ENCODE measurements around the gene SAMD13. TPM values are rescaled to one million over a fixed set of nuclear protein-coding genes. Genes with fewer than 3 reads are reported as not detected.

Gene SAMD13
- total and polyA plus RNA-seq, 2 of the 8 experiments (the other 6 are each of a cell fraction or from before 2014, with no cell fraction given): 0.86 to 2.3 TPM

GRCh38 chr1:84259989-84260388 is 41.5 kb upstream of the SAMD13 start:
- H4K8ac ChIP-seq (ENCODE audit: extremely low read depth, insufficient read depth, low read length): no peak overlapping the region
- H3K14ac ChIP-seq (ENCODE audit: insufficient read length): no peak overlapping the region
- no peak overlapping the region for H2AK5ac ChIP-seq (ENCODE audit: low read depth, low read length)
- no peak overlapping the region for H4K91ac ChIP-seq (replicated peaks; ENCODE audit: insufficient read length, low read length)
- FAIRE-seq (no peak), DNase-seq (ENCODE audit: low read depth in 1 of 2, low spot score in 2 of 2) (no peak)
- H2BK5ac ChIP-seq (ENCODE audit: low read depth, low read length): no peak overlapping the region
- H3K9ac ChIP-seq (replicated peaks in 1 of 4; ENCODE audit: extremely low read depth in 1 of 4, low read depth in 3 of 4, low read length in 3 of 4): no peak overlapping the region
- no peak overlapping the region for H2BK12ac ChIP-seq (ENCODE audit: low read depth, low read length)
- no peak overlapping the region for H3K4me3 ChIP-seq (ENCODE audit: extremely low read depth in 1 of 4, insufficient read depth in 2 of 4, low read depth in 3 of 4, low read length in 4 of 4)
- H3K18ac ChIP-seq (ENCODE audit: extremely low read depth, low read length): no peak overlapping the region
- no peak overlapping the region for H2BK20ac ChIP-seq (ENCODE audit: low read length)
- no peaks in the 10 kb centered on the region for H3K79me2 ChIP-seq (ENCODE audit: control insufficient read depth in 1 of 2, insufficient read depth in 2 of 2, low read length in 2 of 2)
- H3K36me3 ChIP-seq (ENCODE audit: control insufficient read depth in 2 of 4, insufficient read depth in 4 of 4, low read length in 3 of 4): no peaks in the 10 kb centered on the region
- H3K27me3 ChIP-seq (replicated peaks in 1 of 4; ENCODE audit: control insufficient read depth in 3 of 4, extremely low read depth in 1 of 4, insufficient read depth in 3 of 4, low read length in 3 of 4): no peaks in the 10 kb centered on the region
- H2BK15ac ChIP-seq (ENCODE audit: low read length): no peak overlapping the region
- H3K56ac ChIP-seq (replicated peaks; ENCODE audit: insufficient read length, low read depth, low read length): no peak overlapping the region
- H2BK120ac ChIP-seq (replicated peaks; ENCODE audit: low read depth, low read length): no peak overlapping the region
- ChIA-PET CTCF (ENCODE audit: partially characterized antibody) (interaction anchor here (0.5 to 0.8 kb wide), 3 partner anchors 25 to 347 kb away, joined by 3 read pairs; no protein-coding TSS in a partner anchor), POLR2A (ENCODE audit: partially characterized antibody) (no interaction called here)
- no peak overlapping the region for H3K23ac ChIP-seq (ENCODE audit: insufficient read length)
- no peak overlapping the region for H3K27ac ChIP-seq (ENCODE audit: low read depth, low read length)
- no peak overlapping the region for H4K5ac ChIP-seq (ENCODE audit: insufficient read length, low read depth, low read length)
- no peak overlapping the region for H3K4ac ChIP-seq (replicated peaks; ENCODE audit: insufficient read length, low read depth, low read length)
- 91% methylated on average over 2 of the region's 2 CpGs; no CpG with 5 or more reads in 1 of the 2 experiments for WGBS, 2 experiments (ENCODE audit: extremely low coverage in 1 of 2, insufficient coverage in 1 of 2, insufficient read length in 1 of 2, insufficient replicate concordance in 2 of 2, low coverage in 1 of 2, low lambda C conversion rate in 2 of 2, missing lambda C conversion rate in 1 of 2)
- H3K79me1 ChIP-seq (ENCODE audit: low read depth, low read length): no peaks in the 10 kb centered on the region
- H3K4me2 ChIP-seq (ENCODE audit: insufficient read depth in 1 of 2, low read depth in 2 of 2, low read length in 2 of 2): no peak overlapping the region
- no peaks in the 10 kb centered on the region for H3K23me2 ChIP-seq (ENCODE audit: low read depth, low read length)
- H3K9me3 ChIP-seq (ENCODE audit: insufficient read depth in 2 of 2, low read depth in 1 of 2, low read length in 1 of 2): no peaks in the 10 kb centered on the region
- no peaks in the 10 kb centered on the region for H4K20me1 ChIP-seq (replicated peaks in 1 of 2; ENCODE audit: control insufficient read depth in 1 of 2, insufficient read depth in 2 of 2, low read length in 2 of 2)
- H3K4me1 ChIP-seq (replicated peaks in 1 of 4; ENCODE audit: control insufficient read depth in 3 of 4, insufficient read depth in 4 of 4, low read length in 3 of 4): peaks cover under 1 to 4% (median under 1%) of the 10 kb centered on the region in 4 experiments; a peak in 2 of 7 replicates
- no peak overlapping the region for H2AFZ ChIP-seq (ENCODE audit: low read length)
